ENCODE data around the gene ANKRD6.

DNA sequence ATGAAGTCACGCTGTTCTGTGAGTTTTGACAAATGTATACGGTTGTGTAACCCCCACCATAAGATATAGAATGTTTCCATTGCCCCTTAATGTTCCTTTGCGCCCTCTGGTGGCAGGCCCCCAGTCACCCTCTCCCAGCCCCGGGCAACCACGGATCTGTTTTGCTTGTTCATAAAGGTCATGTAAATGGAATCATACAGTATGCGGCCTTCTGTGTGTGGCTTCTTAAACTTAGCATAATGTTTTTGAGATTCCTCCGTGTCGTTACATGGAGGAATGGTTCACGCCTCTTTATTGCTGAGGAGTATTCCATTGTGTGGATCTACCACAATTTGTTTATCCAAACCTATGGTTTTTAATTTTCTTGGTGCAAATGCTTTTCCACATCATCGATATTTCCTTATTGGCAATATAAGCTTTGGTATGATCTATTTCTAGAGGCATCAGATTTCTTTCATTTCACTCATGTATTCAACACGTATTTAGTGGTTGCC lies 177.2 kb downstream of the ANKRD6 start:
- TF ChIP-seq CTCF (conservative IDR thresholded peaks at IDR 0.05; ENCODE audit: low read depth, low read length), result peak; percentile 93
- no peak for TF ChIP-seq EZH2 (IDR thresholded peaks at IDR 0.05; ENCODE audit: borderline replicate concordance, low read depth, low read length, poor library complexity, severe bottlenecking)

Measured in A673 (cell line).